BLaER1 treated with 17β-estradiol and CSF1 and Interleukin-3, amounts not matched to agents 10 nM and 100 nM (cell line): ENCODE data around the gene ZC3HAV1.
"Not testable (repeated sequence)": the region's sequence is repeated elsewhere in the genome, so short reads cannot be mapped to it uniquely, and the experiment has no call there.

ENCODE experiments used
- H3K27ac ChIP-seq, 11 experiments: shearing (Covaris generic); formaldehyde crosslinking; 2 replicates each; pipeline ENCODE4 v1.8.1; 2022
- H3K27me3 ChIP-seq, 11 experiments: shearing (Covaris generic); formaldehyde crosslinking; 2 replicates each; pipeline ENCODE4 v1.8.1; 2022
- H3K36me3 ChIP-seq, 11 experiments: shearing (Covaris generic); formaldehyde crosslinking; 2 replicates each; pipeline ENCODE4 v1.8.1; 2022
- H3K4me1 ChIP-seq, 10 experiments: shearing (Covaris generic); formaldehyde crosslinking; 2 replicates each; pipeline ENCODE4 v1.8.1; 2022
- H3K4me2 ChIP-seq, 11 experiments: shearing (Covaris generic); formaldehyde crosslinking; 2 replicates each; pipeline ENCODE4 v1.8.1; 2022
- H3K4me3 ChIP-seq, 10 experiments: shearing (Covaris generic); formaldehyde crosslinking; 2 replicates each; pipeline ENCODE4 v1.8.1; 2022
- H3K9ac ChIP-seq, 11 experiments: shearing (Covaris generic); formaldehyde crosslinking; 2 replicates each; pipeline ENCODE4 v1.8.1; 2022
- H3K9me3 ChIP-seq, 11 experiments: shearing (Covaris generic); formaldehyde crosslinking; replicated peaks in 1 of 11; 2 replicates each; pipeline ENCODE4 v1.8.1; 2022
- H4K20me1 ChIP-seq, 11 experiments: shearing (Covaris generic); formaldehyde crosslinking; 2 replicates each; pipeline ENCODE4 v1.8.1; 2022
- Cebpa-rat ChIP-seq, 11 experiments: shearing (Covaris generic); IDR thresholded peaks; 2 replicates each; pipeline ENCODE4 v1.8.1; 2022

Gene ZC3HAV1

DNA sequence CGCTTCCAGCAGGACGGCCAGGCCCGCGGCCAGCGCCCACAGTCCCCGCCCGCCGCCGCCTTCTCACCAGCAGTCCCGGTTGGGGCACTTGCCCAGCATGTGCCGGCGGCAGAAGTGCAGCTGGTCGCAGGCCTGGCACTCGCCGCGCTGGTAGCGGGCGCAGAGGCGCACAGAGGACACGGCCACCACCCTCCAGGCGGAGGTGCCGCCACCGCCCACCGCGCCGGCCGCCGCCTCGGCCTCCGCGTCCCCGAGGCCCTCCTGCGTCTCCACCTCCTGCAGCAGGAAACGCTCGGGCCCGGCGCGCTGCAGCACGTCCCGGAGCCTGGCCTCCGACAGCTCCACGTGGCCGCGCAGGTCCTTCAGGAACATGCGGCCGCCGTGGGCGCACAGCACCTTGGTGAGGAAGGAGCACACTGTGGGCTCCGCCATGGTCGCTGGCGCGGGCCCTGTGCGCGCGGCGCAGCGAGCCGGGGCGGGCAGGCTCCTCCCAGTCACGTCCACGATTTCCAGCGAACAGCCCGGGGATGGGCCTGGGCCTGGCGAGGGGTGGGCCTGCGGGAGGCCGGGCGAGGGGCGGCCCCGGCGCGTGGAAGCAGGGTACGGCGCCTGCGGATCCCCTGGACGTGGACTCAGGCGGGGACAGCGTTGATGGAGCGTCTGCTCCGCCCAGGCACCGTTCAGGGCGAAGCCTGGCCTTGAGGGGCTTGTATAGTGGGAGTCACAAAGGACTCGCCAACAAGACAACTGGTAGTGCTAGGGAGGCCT, 73.8 kb downstream of the ZC3HAV1 start, which contains the start of gene ZC3HAV1L:
TSS of gene ZC3HAV1L (minus strand) at position 457 of the 768 bp plus-strand sequence. CDS start at position 432, 25 bp downstream.
- H3K4me1 ChIP-seq: peaks cover 26 to 46% (median 41%) of the 10 kb centered on the region in 10 experiments
- H3K27ac ChIP-seq: peak within 1 kb of the TSS; percentile 69 to 97 (median 92)
- peak within 1 kb of the TSS; percentile 80 to 97 (median 93) for H3K9ac ChIP-seq
- H3K4me2 ChIP-seq: peak within 1 kb of the TSS; percentile 85 to 99 (median 97)
- no peaks in the 10 kb centered on the region for H3K9me3 ChIP-seq
- peak within 1 kb of the TSS; percentile 69 to 93 (median 83) for H3K4me3 ChIP-seq
- H3K27me3 ChIP-seq: no peaks in the 10 kb centered on the region
- no peak for TF ChIP-seq Cebpa-rat (IDR thresholded peaks at IDR 0.05)
- H4K20me1 ChIP-seq: peaks cover 0 to 23% (median 9%) of the 10 kb centered on the region in 11 experiments; a peak in 12 of 22 replicates
- H3K36me3 ChIP-seq: peaks cover 21 to 38% (median 32%) of the 10 kb centered on the region in 11 experiments

DNA sequence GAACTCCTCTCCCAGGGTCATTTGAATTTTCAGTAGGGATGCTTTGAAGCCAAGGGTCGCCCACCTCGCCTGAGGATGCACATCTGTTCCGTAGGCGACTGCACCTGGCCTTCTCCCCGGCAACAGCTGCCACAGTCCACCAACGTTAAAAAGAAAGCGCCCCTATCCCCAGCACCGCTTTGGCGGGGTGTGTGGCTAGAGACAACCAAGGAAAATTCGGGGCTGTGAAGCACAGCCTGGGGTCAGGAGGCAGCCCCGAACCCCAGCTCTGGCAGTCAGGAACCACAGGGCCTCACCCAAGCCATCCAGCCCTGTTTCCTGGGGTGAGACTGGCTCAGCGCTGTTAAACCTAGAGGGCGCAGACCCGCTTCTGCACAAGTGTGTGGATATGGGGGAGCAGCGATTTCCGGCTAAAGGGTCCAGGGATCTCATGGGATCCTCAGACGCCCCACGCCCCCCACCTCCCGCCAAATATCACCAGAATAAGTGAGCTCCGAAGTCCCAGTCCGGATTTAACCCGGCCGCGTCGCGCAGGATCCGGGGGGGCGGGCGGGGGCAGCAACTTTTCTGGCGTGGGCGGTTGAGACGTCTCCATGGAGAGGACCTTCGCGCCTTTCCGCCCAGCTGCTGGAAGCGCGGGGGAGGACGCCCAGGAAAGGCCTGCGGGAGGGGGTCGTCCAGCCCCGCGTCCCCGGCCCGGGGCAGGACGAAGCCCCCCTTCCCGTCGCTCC, 74.5 kb downstream of the ZC3HAV1 start:
- no peaks in the 10 kb centered on the region for H3K27me3 ChIP-seq
- no peaks in the 10 kb centered on the region for H3K9me3 ChIP-seq
- peaks cover 26 to 46% (median 41%) of the 10 kb centered on the region in 10 experiments for H3K4me1 ChIP-seq
- peak overlapping the region; percentile 69 to 93 (median 83) for H3K4me3 ChIP-seq
- peak overlapping the region; percentile 85 to 99 (median 97) for H3K4me2 ChIP-seq
- H4K20me1 ChIP-seq: peaks cover 0 to 23% (median 9%) of the 10 kb centered on the region in 11 experiments; a peak in 12 of 22 replicates
- peak overlapping the region; percentile 69 to 97 (median 92) for H3K27ac ChIP-seq
- peaks cover 27 to 46% (median 40%) of the 10 kb centered on the region in 11 experiments for H3K36me3 ChIP-seq
- no peak for TF ChIP-seq Cebpa-rat (IDR thresholded peaks at IDR 0.05)
- H3K9ac ChIP-seq: peak overlapping the region; percentile 80 to 97 (median 93)

DNA sequence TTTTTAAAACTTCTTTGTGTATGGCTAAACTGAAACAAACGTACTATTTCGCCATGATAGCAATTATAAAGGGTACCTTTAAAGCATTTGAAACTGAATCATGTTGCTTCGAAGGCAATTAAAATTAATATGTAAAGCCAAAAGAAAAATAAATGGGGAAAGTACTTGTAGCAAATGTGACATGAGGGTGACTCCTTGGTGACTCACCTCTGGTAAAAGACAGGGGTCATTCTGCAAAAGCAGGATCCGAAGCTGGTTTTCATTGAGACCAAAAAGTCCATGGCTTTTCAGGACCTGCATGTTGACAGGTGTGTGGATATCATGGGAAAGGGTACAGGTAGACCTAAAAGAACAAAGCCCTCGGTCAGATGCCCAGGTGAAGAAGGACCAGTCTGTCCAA, 75.2 kb downstream of the ZC3HAV1 start:
- peak overlapping the region; percentile 69 to 93 (median 83) for H3K4me3 ChIP-seq
- H3K27me3 ChIP-seq: no peaks in the 10 kb centered on the region
- peaks cover 33 to 52% (median 47%) of the 10 kb centered on the region in 11 experiments for H3K36me3 ChIP-seq
- peaks cover 0 to 23% (median 9%) of the 10 kb centered on the region in 11 experiments; a peak in 13 of 22 replicates for H4K20me1 ChIP-seq
- peak overlapping the region; percentile 85 to 99 (median 97) for H3K4me2 ChIP-seq
- H3K9me3 ChIP-seq: no peaks in the 10 kb centered on the region
- TF ChIP-seq Cebpa-rat (IDR thresholded peaks at IDR 0.05): no peak
- peak overlapping the region in 6 of 11 experiments; percentile 91 to 97 (median 96); a peak in 13 of 22 replicates for H3K27ac ChIP-seq
- peaks cover 26 to 46% (median 41%) of the 10 kb centered on the region in 10 experiments for H3K4me1 ChIP-seq
- peak overlapping the region; percentile 80 to 97 (median 93); a peak in 20 of 22 replicates for H3K9ac ChIP-seq

DNA sequence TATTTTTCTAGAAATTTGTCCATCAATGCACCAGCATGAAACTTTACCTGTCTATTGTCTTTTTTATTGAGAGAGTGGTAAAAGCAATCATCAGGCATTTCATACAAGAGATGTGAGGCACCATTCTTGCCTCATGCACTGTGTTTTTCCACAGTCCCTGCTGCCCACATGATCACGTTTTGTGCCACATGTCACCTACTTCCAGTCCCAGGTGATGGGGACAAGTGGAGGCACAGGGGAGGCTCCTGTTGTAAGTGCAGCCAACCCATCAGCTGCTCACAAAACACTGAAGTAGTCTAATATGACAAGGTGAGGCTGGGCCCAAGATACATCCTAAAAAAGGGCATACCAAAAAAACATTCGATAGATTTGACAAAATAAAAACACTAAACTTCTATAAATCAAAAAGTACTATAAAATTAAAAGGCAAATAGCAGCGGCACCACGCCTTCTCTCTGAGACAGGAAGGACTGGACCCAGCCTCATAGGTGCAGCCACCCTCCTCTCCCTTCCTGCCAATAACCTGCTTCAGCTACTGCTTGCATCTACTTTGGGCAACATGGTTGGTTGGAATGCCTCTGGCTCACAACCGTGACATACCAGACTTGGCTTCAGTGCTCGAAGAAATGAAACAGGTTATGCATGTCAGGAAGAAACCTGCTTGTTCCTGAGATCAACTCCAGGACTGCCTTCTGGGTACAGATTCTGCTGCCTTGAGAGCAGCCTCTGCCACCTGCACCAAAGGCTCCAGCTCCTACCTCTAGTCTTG, 76.0 kb downstream of the ZC3HAV1 start:
- TF ChIP-seq Cebpa-rat (IDR thresholded peaks at IDR 0.05): no peak
- peaks cover 0 to 23% (median 9%) of the 10 kb centered on the region in 11 experiments; a peak in 14 of 22 replicates for H4K20me1 ChIP-seq
- H3K27me3 ChIP-seq: no peaks in the 10 kb centered on the region
- peaks cover 26 to 46% (median 41%) of the 10 kb centered on the region in 10 experiments for H3K4me1 ChIP-seq
- peak overlapping the region; percentile 85 to 99 (median 97) for H3K4me2 ChIP-seq
- 0 out of 22 replicates have a peak overlapping the region, but pooled peaks of 1 of the 11 experiments have one; percentile 94 for H3K9ac ChIP-seq
- H3K27ac ChIP-seq: no peak overlapping the region
- H3K36me3 ChIP-seq: peaks cover 42 to 60% (median 55%) of the 10 kb centered on the region in 11 experiments
- no peaks in the 10 kb centered on the region for H3K9me3 ChIP-seq
- H3K4me3 ChIP-seq: peak overlapping the region in 2 of 10 experiments; percentile 82 to 87; a peak in 1 of 20 replicates

DNA sequence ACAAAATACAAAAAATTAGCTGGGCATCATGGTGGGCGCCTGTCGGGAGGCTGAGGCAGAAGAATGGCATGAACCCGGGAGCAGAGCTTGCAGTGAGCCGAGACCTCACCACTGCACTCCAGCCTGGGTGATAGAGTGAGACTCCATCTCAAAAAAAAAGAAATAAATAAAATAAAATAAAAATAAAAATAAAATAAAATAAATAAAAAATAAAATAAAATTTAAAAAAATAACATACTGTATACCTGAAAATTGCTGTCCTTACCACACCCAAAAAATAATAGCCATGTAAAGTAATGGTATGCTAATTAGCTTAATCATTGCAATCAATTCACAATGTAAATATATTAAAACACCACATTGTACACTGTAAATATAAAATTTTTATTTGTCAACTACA, 77.0 kb downstream of the ZC3HAV1 start:
- TF ChIP-seq Cebpa-rat (IDR thresholded peaks at IDR 0.05): no peak
- H3K36me3 ChIP-seq: peaks cover 52 to 71% (median 65%) of the 10 kb centered on the region in 11 experiments

DNA sequence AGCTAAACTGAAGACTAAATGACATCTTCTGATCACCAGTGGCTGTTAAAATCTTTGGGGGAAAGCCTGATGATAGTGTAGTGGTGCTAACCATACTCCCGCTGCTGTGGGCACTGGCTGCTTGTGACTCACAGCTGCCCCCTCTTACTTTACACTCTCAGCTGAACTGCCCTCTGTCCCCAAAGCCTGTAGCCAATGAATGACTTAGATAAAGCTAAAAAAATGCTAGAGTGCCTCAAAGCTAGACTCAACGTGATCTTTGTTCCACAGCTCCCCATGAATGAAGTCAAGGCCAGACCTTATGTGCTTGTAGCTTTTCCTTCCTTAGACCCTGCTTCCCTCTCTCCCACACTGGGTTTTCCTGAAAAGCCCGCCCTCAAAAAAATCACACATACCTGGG, 80.2 kb downstream of the ZC3HAV1 start:
- Histone ChIP-seq H3K36me3 (peaks cover 82 to 100% (median 96%) of the 10 kb centered on the region in 11 experiments), H3K9me3 (no peaks in the 10 kb centered on the region), H3K27ac (no peak overlapping the region; a peak in 1 of 22 replicates), H3K9ac (no peak overlapping the region), H3K4me3 (no peak overlapping the region), H4K20me1 (peaks cover 0 to 18% (median 9%) of the 10 kb centered on the region in 11 experiments; a peak in 13 of 22 replicates), H3K4me2 (no peak overlapping the region), H3K27me3 (no peaks in the 10 kb centered on the region), H3K4me1 (peaks cover 11 to 14% (median 12%) of the 10 kb centered on the region in 10 experiments)
- no peak for TF ChIP-seq Cebpa-rat (IDR thresholded peaks at IDR 0.05)

More for the DNA sequence above, 77.0 kb downstream of the ZC3HAV1 start:
- H3K9ac ChIP-seq: no peak overlapping the region
- H3K4me2 ChIP-seq: no peak overlapping the region
- H3K9me3 ChIP-seq: no peaks in the 10 kb centered on the region
- no peaks in the 10 kb centered on the region for H3K27me3 ChIP-seq
- H4K20me1 ChIP-seq: peaks cover 0 to 23% (median 9%) of the 10 kb centered on the region in 11 experiments; a peak in 14 of 22 replicates
- H3K27ac ChIP-seq: no peak overlapping the region
- H3K4me3 ChIP-seq: no peak overlapping the region
- peaks cover 24 to 37% (median 31%) of the 10 kb centered on the region in 10 experiments for H3K4me1 ChIP-seq

DNA sequence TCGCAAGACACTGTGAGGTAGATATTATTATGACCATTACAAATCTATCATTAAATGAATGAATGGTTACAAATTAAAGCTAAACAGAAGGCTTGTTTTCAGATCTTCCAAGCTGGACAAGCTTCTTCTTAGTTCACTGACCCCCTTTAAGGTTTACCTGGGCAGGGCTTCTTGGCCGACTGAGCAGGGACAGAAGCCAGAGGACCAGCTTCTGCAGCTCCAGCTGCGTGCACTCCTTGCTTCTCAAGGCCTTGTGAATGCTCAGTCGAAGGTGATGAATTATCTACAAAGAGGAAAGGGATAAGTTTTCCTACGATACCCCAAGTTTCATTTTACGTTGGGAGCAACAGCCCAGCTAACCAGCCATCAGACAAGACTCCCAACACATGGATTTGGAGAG, 83.0 kb downstream of the ZC3HAV1 start:
- Histone ChIP-seq H3K9me3 (no peaks in the 10 kb centered on the region), H3K27me3 (no peaks in the 10 kb centered on the region), H4K20me1 (peaks cover 0 to 10% (median 0%) of the 10 kb centered on the region in 11 experiments; a peak in 7 of 22 replicates), H3K4me3 (no peak overlapping the region), H3K4me1 (no peaks in the 10 kb centered on the region), H3K4me2 (no peak overlapping the region), H3K9ac (no peak overlapping the region), H3K27ac (no peak overlapping the region), H3K36me3 (peaks cover 87 to 100% (median 94%) of the 10 kb centered on the region in 11 experiments)
- no peak for TF ChIP-seq Cebpa-rat (IDR thresholded peaks at IDR 0.05)

DNA sequence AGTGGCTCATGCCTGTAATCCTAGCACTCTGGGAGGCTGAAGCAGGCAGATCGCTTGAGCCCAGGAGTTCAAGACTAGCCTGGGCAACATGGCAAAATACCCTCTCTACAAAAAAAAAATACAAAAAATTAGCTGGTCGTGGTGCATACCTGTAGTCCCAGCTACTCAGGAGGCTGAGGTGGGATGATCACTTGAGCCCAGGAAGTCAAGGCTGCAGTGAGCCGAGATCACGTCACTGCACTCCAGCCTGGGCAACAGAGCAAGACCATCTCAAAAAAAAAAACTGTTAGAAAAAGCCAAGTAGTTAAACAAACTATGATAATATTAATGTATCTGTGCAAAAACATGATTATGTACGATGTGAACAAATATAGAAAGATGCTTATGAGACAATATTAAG, 83.7 kb downstream of the ZC3HAV1 start:
- H3K27ac ChIP-seq, H3K27me3 ChIP-seq, H4K20me1 ChIP-seq, H3K9ac ChIP-seq, H3K9me3 ChIP-seq, H3K4me3 ChIP-seq, H3K4me2 ChIP-seq, H3K4me1 ChIP-seq: not testable (repeated sequence)
- peaks cover 80 to 95% (median 89%) of the 10 kb centered on the region in 11 experiments for H3K36me3 ChIP-seq
